ENCODE measurements around the gene DCAF11. TPM values are rescaled to one million over a fixed set of nuclear protein-coding genes. Genes with fewer than 3 reads are reported as not detected.

DCAF11 gene
- total and polyA plus RNA-seq, 2 of the 13 experiments (the other 11 are each of a cell fraction or from before 2014, with no cell fraction given), result 150 to 257 TPM

DNA sequence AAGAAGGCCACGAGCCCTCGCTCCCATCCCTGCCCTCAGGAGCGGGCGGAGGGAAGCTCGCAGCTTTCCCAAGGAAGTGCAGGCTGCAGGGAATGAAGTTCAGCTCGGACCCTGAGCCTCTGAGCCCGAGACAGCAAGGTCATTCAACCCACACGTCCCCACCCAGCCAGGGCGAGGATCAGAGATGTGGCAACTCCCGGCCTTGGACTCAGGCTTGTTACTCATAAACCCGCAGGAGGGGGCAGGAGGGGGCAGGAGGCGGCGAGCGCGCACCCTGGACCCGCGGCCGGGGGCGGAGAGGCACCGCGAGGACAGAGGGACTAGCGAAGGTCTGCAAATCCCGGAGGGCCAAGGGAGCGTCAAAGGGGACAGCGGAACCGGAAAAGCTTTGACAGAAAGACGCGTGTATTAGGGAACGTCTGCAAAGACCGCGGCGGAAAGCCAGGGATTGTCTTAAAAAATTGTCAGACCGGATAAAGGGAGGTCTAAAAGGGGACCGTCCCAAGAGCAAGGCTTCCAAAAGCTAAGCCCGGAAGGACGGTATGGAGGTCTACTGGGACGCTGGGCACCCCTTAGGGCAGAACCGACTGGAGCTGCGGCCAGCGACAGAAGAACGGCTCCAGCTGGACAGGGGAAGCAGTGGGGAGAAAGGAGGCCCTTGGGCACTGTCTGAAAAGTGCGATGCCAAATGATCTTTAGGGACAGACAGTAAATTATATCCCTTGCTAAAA, 611 bp upstream of the DCAF11 start (continued):
- TF ChIP-seq, protein P1, sequence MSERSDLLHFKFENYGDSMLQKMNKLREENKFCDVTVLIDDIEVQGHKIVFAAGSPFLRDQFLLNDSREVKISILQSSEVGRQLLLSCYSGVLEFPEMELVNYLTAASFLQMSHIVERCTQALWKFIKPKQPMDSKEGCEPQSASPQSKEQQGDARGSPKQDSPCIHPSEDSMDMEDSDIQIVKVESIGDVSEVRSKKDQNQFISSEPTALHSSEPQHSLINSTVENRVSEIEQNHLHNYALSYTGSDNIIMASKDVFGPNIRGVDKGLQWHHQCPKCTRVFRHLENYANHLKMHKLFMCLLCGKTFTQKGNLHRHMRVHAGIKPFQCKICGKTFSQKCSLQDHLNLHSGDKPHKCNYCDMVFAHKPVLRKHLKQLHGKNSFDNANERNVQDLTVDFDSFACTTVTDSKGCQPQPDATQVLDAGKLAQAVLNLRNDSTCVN (CRISPR knock-in tag; IDR thresholded peaks at IDR 0.05; ENCODE audit: borderline replicate concordance), result peak; percentile 81
- TF ChIP-seq ETV6 (CRISPR knock-in tag; conservative IDR thresholded peaks at IDR 0.05), result peak; percentile 93
- TF ChIP-seq MAFK (conservative IDR thresholded peaks at IDR 0.05 in 1 of 2, IDR thresholded peaks at IDR 0.05 in 1 of 2; ENCODE audit: low read length in 2 of 2), result peak in 1 of 2 experiments; percentile 1; a peak in 1 of 4 replicates
- TF ChIP-seq SP140L (CRISPR knock-in tag; IDR thresholded peaks at IDR 0.05; ENCODE audit: borderline replicate concordance), result peak; percentile 95; the same call in 1 of the 2 replicates
- TF ChIP-seq, protein P2, sequence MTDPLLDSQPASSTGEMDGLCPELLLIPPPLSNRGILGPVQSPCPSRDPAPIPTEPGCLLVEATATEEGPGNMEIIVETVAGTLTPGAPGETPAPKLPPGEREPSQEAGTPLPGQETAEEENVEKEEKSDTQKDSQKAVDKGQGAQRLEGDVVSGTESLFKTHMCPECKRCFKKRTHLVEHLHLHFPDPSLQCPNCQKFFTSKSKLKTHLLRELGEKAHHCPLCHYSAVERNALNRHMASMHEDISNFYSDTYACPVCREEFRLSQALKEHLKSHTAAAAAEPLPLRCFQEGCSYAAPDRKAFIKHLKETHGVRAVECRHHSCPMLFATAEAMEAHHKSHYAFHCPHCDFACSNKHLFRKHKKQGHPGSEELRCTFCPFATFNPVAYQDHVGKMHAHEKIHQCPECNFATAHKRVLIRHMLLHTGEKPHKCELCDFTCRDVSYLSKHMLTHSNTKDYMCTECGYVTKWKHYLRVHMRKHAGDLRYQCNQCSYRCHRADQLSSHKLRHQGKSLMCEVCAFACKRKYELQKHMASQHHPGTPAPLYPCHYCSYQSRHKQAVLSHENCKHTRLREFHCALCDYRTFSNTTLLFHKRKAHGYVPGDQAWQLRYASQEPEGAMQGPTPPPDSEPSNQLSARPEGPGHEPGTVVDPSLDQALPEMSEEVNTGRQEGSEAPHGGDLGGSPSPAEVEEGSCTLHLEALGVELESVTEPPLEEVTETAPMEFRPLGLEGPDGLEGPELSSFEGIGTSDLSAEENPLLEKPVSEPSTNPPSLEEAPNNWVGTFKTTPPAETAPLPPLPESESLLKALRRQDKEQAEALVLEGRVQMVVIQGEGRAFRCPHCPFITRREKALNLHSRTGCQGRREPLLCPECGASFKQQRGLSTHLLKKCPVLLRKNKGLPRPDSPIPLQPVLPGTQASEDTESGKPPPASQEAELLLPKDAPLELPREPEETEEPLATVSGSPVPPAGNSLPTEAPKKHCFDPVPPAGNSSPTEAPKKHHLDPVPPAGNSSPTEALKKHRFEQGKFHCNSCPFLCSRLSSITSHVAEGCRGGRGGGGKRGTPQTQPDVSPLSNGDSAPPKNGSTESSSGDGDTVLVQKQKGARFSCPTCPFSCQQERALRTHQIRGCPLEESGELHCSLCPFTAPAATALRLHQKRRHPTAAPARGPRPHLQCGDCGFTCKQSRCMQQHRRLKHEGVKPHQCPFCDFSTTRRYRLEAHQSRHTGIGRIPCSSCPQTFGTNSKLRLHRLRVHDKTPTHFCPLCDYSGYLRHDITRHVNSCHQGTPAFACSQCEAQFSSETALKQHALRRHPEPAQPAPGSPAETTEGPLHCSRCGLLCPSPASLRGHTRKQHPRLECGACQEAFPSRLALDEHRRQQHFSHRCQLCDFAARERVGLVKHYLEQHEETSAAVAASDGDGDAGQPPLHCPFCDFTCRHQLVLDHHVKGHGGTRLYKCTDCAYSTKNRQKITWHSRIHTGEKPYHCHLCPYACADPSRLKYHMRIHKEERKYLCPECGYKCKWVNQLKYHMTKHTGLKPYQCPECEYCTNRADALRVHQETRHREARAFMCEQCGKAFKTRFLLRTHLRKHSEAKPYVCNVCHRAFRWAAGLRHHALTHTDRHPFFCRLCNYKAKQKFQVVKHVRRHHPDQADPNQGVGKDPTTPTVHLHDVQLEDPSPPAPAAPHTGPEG (CRISPR knock-in tag; IDR thresholded peaks at IDR 0.05), result peak; percentile 45; the same call in 1 of the 2 replicates
- TF ChIP-seq SP1 (IDR thresholded peaks at IDR 0.05), result no peak
- TF ChIP-seq SP1 (CRISPR knock-in tag; IDR thresholded peaks at IDR 0.05), result peak; percentile 76
- TF ChIP-seq, protein P3, sequence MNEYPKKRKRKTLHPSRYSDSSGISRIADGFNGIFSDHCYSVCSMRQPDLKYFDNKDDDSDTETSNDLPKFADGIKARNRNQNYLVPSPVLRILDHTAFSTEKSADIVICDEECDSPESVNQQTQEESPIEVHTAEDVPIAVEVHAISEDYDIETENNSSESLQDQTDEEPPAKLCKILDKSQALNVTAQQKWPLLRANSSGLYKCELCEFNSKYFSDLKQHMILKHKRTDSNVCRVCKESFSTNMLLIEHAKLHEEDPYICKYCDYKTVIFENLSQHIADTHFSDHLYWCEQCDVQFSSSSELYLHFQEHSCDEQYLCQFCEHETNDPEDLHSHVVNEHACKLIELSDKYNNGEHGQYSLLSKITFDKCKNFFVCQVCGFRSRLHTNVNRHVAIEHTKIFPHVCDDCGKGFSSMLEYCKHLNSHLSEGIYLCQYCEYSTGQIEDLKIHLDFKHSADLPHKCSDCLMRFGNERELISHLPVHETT (CRISPR knock-in tag; conservative IDR thresholded peaks at IDR 0.05), result peak; percentile 97; the same call in 1 of the 2 replicates
- peak; percentile 98 for TF ChIP-seq TGIF2 (CRISPR knock-in tag; IDR thresholded peaks at IDR 0.05)
- TF ChIP-seq SMAD3 (CRISPR knock-in tag; IDR thresholded peaks at IDR 0.05), result peak; percentile 97; the same call in 1 of the 2 replicates
- 0 out of 2 replicates have a peak, but pooled peaks have one; percentile 31 for TF ChIP-seq CBX2 (IDR thresholded peaks at IDR 0.05; ENCODE audit: low read depth, low read length)
- 0 out of 2 replicates have a peak, but pooled peaks have one; percentile 8 for TF ChIP-seq CBX2 (CRISPR knock-in tag; IDR thresholded peaks at IDR 0.05; ENCODE audit: low read depth)
- peak; percentile 87 for TF ChIP-seq SIX1 (CRISPR knock-in tag; IDR thresholded peaks at IDR 0.05; ENCODE audit: borderline replicate concordance)
- peak; percentile 86 for TF ChIP-seq ZNF121 (CRISPR knock-in tag; IDR thresholded peaks at IDR 0.05)
- TF ChIP-seq GPN1 (CRISPR knock-in tag; IDR thresholded peaks at IDR 0.05; ENCODE audit: borderline replicate concordance), result peak; percentile 96; the same call in 1 of the 2 replicates
- peak; percentile 100 for TF ChIP-seq YEATS4 (CRISPR knock-in tag; IDR thresholded peaks at IDR 0.05; ENCODE audit: borderline replicate concordance)
- TF ChIP-seq PCBP2 (optimal IDR thresholded peaks at IDR 0.05; ENCODE audit: low read depth, low read length, poor library complexity, severe bottlenecking), result peak; percentile 80
- peak; percentile 99 for TF ChIP-seq AKAP8 (CRISPR knock-in tag; IDR thresholded peaks at IDR 0.05)
- no peak for TF ChIP-seq ZNF564 (CRISPR knock-in tag; IDR thresholded peaks at IDR 0.05)
- TF ChIP-seq ZC3H13 (CRISPR knock-in tag; IDR thresholded peaks at IDR 0.05), result no peak
- TF ChIP-seq TAF15 (IDR thresholded peaks at IDR 0.05; ENCODE audit: low read depth, low read length, poor library complexity, severe bottlenecking), result peak; percentile 100
